ENCODE data around the gene DUSP28. TPM values are rescaled to one million over a fixed set of nuclear protein-coding genes. Genes with fewer than 3 reads are reported as not detected.

The DUSP28 gene
- total RNA-seq, 2 donors from 2014 or later, result 1.4 to 2.8 TPM

- Mint-ChIP-seq H3K9me3 (no peaks in the 10 kb centered on the region), H3K4me3 (no peak overlapping the region), H3K27ac (no peak overlapping the region), H3K36me3 (ENCODE audit: low read depth) (peaks cover 5% of the 10 kb centered on the region), H3K4me1 (no peaks in the 10 kb centered on the region), H3K27me3 (ENCODE audit: insufficient read depth) (peaks cover 1% of the 10 kb centered on the region)
- H3K4me3 ChIP-seq (ENCODE audit: low read length), result no peak overlapping the region
- no peak overlapping the region for H3K27ac ChIP-seq (ENCODE audit: low read depth, low read length)
- WGBS, 2 experiments (ENCODE audit: insufficient coverage in 1 of 2, insufficient read length in 1 of 2), result 86 to 96% methylated on average over 12 to 19 of the region's 19 CpGs
- TF ChIP-seq CTCF (conservative IDR thresholded peaks at IDR 0.05), result no peak
- no peaks in the 10 kb centered on the region for H3K9me3 ChIP-seq (ENCODE audit: control insufficient read depth, low read length)
- H3K4me1 ChIP-seq (ENCODE audit: control insufficient read depth, insufficient read depth, low read length), result no peaks in the 10 kb centered on the region
- no peak overlapping the region for H3K9ac ChIP-seq (ENCODE audit: extremely low read depth, low read length, poor library complexity, severe bottlenecking)
- no peaks in the 10 kb centered on the region for H3K27me3 ChIP-seq (ENCODE audit: control insufficient read depth, insufficient read depth, low read length, poor library complexity, severe bottlenecking)
- no peaks in the 10 kb centered on the region for H3K36me3 ChIP-seq (ENCODE audit: control insufficient read depth, insufficient read depth, low read length)
- DNase-seq, result no peak
These were observed 45.0 kb downstream of the DUSP28 start for GRCh38 chr2:240604939-240605716.

GRCh38 chr2:240605867-240606743, 45.9 kb downstream of the DUSP28 start:
- H3K9me3 ChIP-seq (ENCODE audit: control insufficient read depth, low read length), result no peaks in the 10 kb centered on the region
- DNase-seq, result no peak
- no peak overlapping the region for H3K27ac ChIP-seq (ENCODE audit: low read depth, low read length)
- H3K27ac Mint-ChIP-seq, result no peak overlapping the region
- peaks cover 5% of the 10 kb centered on the region for H3K36me3 Mint-ChIP-seq (ENCODE audit: low read depth)
- H3K4me1 ChIP-seq (ENCODE audit: control insufficient read depth, insufficient read depth, low read length), result no peaks in the 10 kb centered on the region
- no peaks in the 10 kb centered on the region for H3K36me3 ChIP-seq (ENCODE audit: control insufficient read depth, insufficient read depth, low read length)
- no peaks in the 10 kb centered on the region for H3K9me3 Mint-ChIP-seq
- H3K4me3 Mint-ChIP-seq, result no peak overlapping the region
- WGBS, 2 experiments (ENCODE audit: insufficient coverage in 1 of 2, insufficient read length in 1 of 2), result 89 to 91% methylated on average over 11 to 12 of the region's 12 CpGs
- TF ChIP-seq CTCF (conservative IDR thresholded peaks at IDR 0.05), result no peak
- no peaks in the 10 kb centered on the region for H3K27me3 ChIP-seq (ENCODE audit: control insufficient read depth, insufficient read depth, low read length, poor library complexity, severe bottlenecking)
- no peaks in the 10 kb centered on the region for H3K4me1 Mint-ChIP-seq
- H3K27me3 Mint-ChIP-seq (ENCODE audit: insufficient read depth), result peaks cover 1% of the 10 kb centered on the region
- H3K4me3 ChIP-seq (ENCODE audit: low read length), result no peak overlapping the region
- H3K9ac ChIP-seq (ENCODE audit: extremely low read depth, low read length, poor library complexity, severe bottlenecking), result no peak overlapping the region

- no peak overlapping the region for H3K9ac ChIP-seq (ENCODE audit: extremely low read depth, low read length, poor library complexity, severe bottlenecking)
- no peaks in the 10 kb centered on the region for H3K36me3 ChIP-seq (ENCODE audit: control insufficient read depth, insufficient read depth, low read length)
- H3K9me3 ChIP-seq (ENCODE audit: control insufficient read depth, low read length), result peaks cover 12% of the 10 kb centered on the region
- DNase-seq, result no peak
- peaks cover 6% of the 10 kb centered on the region for H3K36me3 Mint-ChIP-seq (ENCODE audit: low read depth)
- H3K27ac ChIP-seq (ENCODE audit: low read depth, low read length), result no peak overlapping the region
- peaks cover 29% of the 10 kb centered on the region for H3K9me3 Mint-ChIP-seq
- 92 to 94% methylated on average over 9 to 10 of the region's 10 CpGs for WGBS, 2 experiments (ENCODE audit: insufficient coverage in 1 of 2, insufficient read length in 1 of 2)
- H3K4me1 ChIP-seq (ENCODE audit: control insufficient read depth, insufficient read depth, low read length), result no peaks in the 10 kb centered on the region
- no peak for TF ChIP-seq CTCF (conservative IDR thresholded peaks at IDR 0.05)
- no peak overlapping the region for H3K4me3 ChIP-seq (ENCODE audit: low read length)
- H3K4me1 Mint-ChIP-seq, result no peaks in the 10 kb centered on the region
- no peak overlapping the region for H3K27ac Mint-ChIP-seq
- H3K27me3 ChIP-seq (ENCODE audit: control insufficient read depth, insufficient read depth, low read length, poor library complexity, severe bottlenecking), result no peaks in the 10 kb centered on the region
- H3K27me3 Mint-ChIP-seq (ENCODE audit: insufficient read depth), result peaks cover 1% of the 10 kb centered on the region
- no peak overlapping the region for H3K4me3 Mint-ChIP-seq
These were observed 51.5 kb downstream of the DUSP28 start for GRCh38 chr2:240611601-240612210.

Measured in endodermal cell (in vitro differentiated cells).